BJ (cell line): ENCODE measurements around the gene TAGAP. TPM values are rescaled to one million over a fixed set of nuclear protein-coding genes. Genes with fewer than 3 reads are reported as not detected.

Experiments
- CTCF ChIA-PET: fragments of 350-600 bp; formaldehyde crosslinking; extraction: SDS; loops from one replicate; lab custom pipeline; 2021; ENCODE audit warnings: antibody characterized with exemption, inconsistent platforms; lab: Yijun Ruan, JAX
- POLR2A ChIA-PET: fragments of 300-600 bp; sonication (Branson Sonifier 250); formaldehyde crosslinking; extraction: SDS; loops from one replicate; lab custom pipeline; 2021; ENCODE audit warnings: antibody characterized with exemption; lab: Charles Lee
- DNase-seq: peaks from one replicate; pipeline ENCODE4 v3.0.0-alpha.2; 2011; ENCODE audit warnings: low read depth
- H3K27me3 ChIP-seq: 2 replicates; pipeline ENCODE4 v1.6.0; 2011; ENCODE audit warnings: low read length; ENCODE audit not compliant: control insufficient read depth, insufficient read depth
- H3K36me3 ChIP-seq: 2 replicates; pipeline ENCODE4 v1.5.1; 2011; ENCODE audit warnings: low read length; ENCODE audit not compliant: control insufficient read depth, insufficient read depth
- H3K4me3 ChIP-seq: 2 replicates; pipeline ENCODE4 v1.5.1; 2011; ENCODE audit warnings: low read depth, mild to moderate bottlenecking, control low read depth, low read length
- polyA plus RNA-seq: library from polyadenylated mRNA; depleted of rRNA; stranded (reverse); fragments of >200 nt; gene quantifications from 2 replicates; pipeline ENCODE4 v1.2.3, GENCODE V29; 2011
- TF ChIP-seq, protein P1 (sequence below): IDR thresholded peaks from 2 replicates; pipeline ENCODE4 v1.5.1; 2011; ENCODE audit warnings: low read depth, mild to moderate bottlenecking, control low read depth, inconsistent platforms, low read length, moderate library complexity; ENCODE audit not compliant: insufficient read depth

The TAGAP gene
- polyA plus RNA-seq, 1 experiment, result not detected

DNA sequence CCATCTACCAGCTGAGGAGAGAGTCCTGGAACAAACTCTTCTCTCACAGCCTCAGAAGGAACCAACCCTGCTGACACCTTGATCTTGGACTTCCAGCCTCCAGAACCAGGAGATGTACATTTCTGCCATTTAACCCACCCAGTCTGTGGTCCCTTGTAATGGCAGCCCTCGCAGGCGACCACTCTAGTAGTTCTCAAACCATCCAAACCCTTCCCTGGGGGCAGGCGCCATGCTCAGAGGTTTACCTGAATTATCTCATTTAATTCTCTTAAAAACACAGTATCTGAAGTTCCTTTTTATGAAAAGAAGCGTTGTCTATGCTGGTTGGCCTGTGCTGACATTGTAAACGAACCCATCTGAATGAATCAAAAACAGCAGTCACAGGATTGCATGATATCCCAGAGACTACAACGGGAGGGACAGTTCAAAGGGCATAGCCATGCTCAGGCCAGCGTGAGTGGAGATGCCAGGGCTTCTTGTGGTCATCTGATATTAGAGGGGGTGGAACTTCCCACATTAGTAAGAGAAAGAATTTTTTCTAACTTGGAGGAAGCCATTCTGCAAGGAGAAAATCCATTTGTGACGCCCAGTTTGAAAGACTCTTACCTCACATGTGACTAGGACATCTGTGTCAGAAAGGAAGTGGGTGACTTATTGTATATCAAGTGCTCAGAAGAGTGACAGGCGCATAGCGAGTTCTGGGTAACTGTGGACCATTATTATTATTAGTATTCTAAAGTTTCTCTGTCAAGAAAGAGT, 17.2 kb upstream of the TAGAP start:
- TF ChIP-seq, protein P1, sequence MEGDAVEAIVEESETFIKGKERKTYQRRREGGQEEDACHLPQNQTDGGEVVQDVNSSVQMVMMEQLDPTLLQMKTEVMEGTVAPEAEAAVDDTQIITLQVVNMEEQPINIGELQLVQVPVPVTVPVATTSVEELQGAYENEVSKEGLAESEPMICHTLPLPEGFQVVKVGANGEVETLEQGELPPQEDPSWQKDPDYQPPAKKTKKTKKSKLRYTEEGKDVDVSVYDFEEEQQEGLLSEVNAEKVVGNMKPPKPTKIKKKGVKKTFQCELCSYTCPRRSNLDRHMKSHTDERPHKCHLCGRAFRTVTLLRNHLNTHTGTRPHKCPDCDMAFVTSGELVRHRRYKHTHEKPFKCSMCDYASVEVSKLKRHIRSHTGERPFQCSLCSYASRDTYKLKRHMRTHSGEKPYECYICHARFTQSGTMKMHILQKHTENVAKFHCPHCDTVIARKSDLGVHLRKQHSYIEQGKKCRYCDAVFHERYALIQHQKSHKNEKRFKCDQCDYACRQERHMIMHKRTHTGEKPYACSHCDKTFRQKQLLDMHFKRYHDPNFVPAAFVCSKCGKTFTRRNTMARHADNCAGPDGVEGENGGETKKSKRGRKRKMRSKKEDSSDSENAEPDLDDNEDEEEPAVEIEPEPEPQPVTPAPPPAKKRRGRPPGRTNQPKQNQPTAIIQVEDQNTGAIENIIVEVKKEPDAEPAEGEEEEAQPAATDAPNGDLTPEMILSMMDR, result no peak
- peaks cover 10% of the 10 kb centered on the region for H3K27me3 ChIP-seq
- no peaks in the 10 kb centered on the region for H3K36me3 ChIP-seq
- ChIA-PET CTCF (no interaction called here), POLR2A (no interaction called here)
- no peak overlapping the region for H3K4me3 ChIP-seq
- no peak for DNase-seq

- TF ChIP-seq, protein P1, result no peak
- ChIA-PET CTCF (no interaction called here), POLR2A (no interaction called here)
- H3K36me3 ChIP-seq, result no peaks in the 10 kb centered on the region
- peaks cover 11% of the 10 kb centered on the region for H3K27me3 ChIP-seq
- no peak for DNase-seq
- H3K4me3 ChIP-seq, result no peak overlapping the region
Measured at GRCh38 chr6:159061146-159061545, 16.4 kb upstream of the TAGAP start.

- no peak for DNase-seq
- peaks cover 8% of the 10 kb centered on the region for H3K27me3 ChIP-seq
- TF ChIP-seq, protein P1, result no peak
- H3K36me3 ChIP-seq, result no peaks in the 10 kb centered on the region
- CTCF ChIA-PET, result interaction anchor here (1.1 to 1.6 kb wide), 2 partner anchors 51 to 56 kb away, joined by 3 to 4 read pairs; no protein-coding TSS in a partner anchor
- POLR2A ChIA-PET, result no interaction called here
- no peak overlapping the region for H3K4me3 ChIP-seq
Measured at GRCh38 chr6:159059885-159060506, 15.2 kb upstream of the TAGAP start.

DNA sequence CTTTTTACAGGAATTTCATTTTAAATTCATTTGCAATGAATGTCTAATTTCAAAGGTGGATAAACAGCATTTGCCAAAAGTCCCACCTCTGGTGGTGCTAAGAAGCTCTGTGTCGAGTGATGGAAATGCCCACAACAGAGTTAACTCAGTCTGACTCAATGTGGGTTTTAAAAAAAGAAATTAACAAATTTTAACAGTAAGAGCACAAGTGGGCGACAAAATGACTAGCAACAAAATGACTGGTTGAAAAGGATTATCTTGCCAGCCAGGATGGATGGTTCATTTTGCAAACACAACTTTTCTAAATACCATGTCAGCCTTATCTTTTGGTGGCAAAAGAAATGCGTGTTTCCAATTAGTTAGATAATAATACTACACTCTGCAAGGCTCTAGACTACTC, 14.3 kb upstream of the TAGAP start:
- peaks cover 5% of the 10 kb centered on the region; the same call in 1 of the 2 replicates for H3K27me3 ChIP-seq
- DNase-seq, result no peak
- ChIA-PET CTCF (interaction anchor here (1.1 to 1.8 kb wide), 3 partner anchors 17 to 55 kb away, joined by 3 to 5 read pairs (median 4); no protein-coding TSS in a partner anchor), POLR2A (no interaction called here)
- H3K36me3 ChIP-seq, result no peaks in the 10 kb centered on the region
- TF ChIP-seq, protein P1, result no peak
- H3K4me3 ChIP-seq, result no peak overlapping the region

DNA sequence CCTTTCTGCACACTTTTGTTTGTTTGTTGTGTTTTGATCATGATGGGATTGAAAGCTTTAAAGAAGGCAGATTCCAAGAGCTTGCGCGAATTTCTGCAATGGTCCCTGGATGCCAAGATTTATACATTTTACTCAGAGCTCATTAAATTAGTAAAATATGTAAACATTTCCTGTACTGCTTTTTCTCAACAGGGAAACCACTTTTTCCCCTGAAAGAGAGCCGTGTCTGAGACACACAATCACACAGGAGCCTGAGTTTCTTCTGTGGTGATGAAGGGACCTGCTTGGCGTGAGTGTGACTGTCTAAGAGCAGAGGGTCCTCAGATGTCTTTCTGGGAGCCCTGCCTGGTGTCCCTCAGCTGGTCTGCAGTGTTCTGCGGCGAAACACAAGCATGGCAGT, 12.1 kb upstream of the TAGAP start:
- ChIA-PET CTCF (interaction anchor here (0.8 to 1.2 kb wide), 4 partner anchors 12 to 50 kb away, joined by 3 read pairs; partner anchors contain the start of gene TAGAP), POLR2A (interaction anchor here (0.7 kb wide), 1 partner anchor 17 kb away, joined by 3 read pairs; no protein-coding TSS in a partner anchor)
- H3K4me3 ChIP-seq, result no peak overlapping the region
- DNase-seq, result no peak
- H3K36me3 ChIP-seq, result no peaks in the 10 kb centered on the region
- TF ChIP-seq, protein P1, result no peak
- H3K27me3 ChIP-seq, result peaks cover 3% of the 10 kb centered on the region; the same call in 1 of the 2 replicates
